NCI-H1105 (cell line): ENCODE data around the gene CDH22.
A peak's percentile ranks its signal among the peaks of the same experiment; 100 is the strongest.

ENCODE experiments used
- DNase-seq: peaks from one replicate; lab custom pipeline; 2025; lab: John Stamatoyannopoulos, UW

Gene CDH22

DNA sequence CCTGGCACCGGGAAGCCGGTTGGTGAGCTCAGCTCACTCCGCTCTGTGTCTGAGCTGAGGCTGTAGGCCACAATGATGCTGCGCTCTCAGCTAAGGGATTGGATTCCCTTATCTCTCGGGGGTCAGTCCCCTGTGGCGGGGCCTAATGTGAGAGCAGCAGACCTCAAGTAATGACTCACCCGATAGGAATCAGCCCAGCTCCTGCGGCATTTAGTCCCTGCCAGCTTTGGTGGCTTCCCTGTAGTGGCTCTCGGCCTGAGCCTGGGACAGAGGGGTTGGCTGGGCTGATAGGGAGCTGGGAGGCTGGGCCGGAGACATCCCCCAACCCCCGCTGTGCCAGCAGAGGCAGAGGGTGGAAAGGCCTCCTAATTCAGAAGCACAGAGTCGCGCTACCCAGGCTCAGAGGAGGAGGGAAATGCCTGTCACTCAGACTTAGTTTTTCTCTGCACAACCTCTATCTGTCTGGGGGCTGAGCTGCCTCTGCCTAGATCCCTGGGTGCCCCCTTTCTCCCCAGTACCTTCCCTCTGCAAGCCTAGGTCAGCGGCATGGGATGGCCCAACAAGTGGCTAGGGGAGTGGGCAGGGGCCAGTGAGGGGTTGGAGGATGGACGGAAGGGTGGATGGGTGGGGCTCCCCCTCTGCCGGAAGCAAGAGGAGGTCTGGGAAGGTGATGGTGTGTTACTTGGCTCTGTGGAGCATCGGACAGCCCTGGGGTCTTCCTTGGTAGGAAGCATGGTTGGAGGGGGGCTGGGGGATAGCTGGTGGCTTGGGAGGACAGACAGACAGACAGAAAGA, 92.2 kb downstream of the CDH22 start:
- no peak for DNase-seq

DNA sequence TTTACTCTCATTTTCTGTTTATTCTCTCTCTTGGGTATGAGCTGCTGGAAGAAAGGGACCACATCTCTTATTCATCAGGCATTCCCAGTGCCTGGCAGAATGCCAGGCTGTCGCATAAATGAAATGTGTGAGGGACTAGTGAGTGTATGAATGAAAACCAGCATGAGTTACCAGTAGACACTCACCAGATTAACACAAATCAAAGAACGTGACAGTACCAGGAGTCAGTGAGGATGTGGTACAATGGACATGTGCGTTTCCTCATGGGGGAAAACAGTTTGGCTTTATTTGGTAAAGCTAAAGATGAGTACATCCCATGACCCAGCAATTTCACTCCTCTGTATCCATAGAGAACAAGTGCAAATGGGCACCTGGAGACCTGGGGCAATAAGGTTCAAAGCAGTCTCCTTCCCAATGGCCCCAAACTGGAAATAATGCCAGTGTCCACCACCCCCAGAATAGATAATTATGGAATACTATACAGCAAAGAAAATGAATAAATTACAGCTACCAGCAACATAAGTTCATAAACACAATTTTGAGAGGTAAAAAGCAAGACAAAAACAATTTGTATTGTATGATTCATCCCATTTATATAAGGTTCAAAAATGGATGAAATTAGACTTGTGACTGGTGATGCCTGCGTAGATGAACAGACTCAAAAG, 93.3 kb downstream of the CDH22 start:
- DNase-seq = peak; percentile 37

DNA sequence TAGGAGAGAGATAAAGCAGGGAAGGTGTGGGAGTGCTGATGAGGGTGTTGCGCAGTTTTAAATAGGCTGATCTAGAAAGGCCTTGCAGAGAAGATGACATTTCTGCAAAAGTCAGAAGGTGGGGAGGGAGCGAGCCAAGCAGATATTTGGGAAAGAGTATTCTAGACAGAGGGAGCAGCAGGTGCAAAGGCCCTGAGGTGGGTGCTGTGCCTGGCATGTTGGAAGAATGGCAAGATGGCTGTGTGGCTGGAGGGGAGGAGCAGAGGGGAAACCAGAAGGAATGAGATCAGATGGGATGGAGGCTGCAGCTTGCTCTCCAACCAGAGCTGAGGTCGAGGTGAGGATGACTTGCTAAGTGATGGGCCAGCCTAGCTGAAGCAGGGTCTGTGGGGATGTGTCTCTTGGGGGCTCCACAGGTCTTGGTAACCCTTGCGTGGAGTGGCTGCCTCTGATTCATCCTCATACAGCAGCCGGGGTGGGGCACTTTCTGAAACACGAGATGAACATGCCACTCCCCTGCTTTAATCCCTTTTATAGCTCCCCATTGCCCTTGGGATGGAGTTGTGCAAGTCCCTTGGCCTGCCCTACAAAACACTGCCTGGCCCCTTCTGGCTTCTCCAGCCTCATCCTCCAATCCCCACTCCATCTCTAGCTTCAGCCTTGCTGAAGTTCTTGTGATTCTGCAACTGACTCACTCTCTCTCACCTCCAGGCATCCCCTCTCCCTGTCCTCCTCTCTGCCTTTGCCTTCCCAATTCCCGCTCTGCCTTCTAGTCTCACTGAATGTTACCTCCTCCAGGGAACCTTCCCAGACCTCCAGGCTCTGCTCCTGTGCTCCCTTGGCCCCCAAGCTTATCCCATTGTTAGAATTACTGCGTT, 94.1 kb downstream of the CDH22 start:
- DNase-seq = no peak

DNA sequence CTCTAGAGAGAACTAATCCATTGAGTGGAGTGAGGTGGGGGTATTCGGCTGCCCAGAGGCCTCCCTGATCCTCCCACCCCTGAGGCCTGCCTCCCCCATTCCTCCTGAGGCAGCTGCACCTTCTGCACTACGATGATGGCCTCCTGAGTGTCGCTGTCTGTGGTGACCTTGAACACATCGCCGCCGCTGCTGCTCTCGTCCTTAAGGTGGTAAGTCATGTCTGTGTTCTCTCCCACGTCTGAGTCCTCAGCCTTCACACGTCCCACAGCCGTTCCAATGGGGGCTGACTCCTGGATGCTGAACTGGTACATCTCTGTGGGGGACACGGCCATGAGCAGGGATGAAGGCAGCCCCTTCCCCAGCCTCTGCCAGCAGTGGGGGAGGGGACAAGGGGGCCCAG, 95.4 kb downstream of the CDH22 start:
- DNase-seq = no peak

DNA sequence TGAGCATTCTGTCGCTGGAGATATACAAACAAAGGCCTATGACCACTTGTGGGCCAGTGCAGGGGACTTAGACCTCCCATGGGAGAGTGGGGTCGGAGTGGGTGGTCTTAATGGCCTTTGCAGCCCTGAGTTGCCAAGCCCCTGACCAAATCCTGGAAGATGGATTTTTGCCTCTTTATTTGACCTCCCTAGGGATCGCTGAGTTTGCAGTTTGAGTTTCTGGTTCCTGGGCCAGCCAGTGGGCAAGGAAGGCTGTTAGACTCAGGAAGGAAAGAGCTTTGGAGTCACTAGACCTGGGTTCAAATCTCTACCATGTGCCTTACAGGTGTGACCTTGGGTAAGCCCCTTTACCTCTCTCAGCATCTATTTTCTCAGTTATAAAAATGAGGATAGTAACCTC, 96.0 kb downstream of the CDH22 start:
- DNase-seq = no peak

DNA sequence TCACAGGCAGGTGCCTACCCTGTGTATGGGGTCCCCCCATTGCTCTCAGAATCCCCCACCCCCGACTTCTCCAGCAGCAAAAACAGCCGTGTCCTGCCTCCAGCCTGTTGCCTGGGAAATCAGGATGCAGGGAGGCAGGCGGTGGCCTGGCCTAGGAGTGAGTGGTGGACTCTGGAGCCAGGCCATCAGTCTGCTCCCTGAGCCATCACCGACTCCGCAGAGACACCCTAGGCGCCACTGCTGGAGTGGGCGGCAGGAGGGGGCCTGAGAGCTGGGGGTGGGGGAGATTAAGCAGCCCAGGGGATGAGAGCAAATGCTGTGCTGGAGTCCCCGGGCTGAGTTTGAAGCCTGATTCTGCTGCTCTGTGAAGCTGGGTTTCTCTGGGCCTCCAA, 97.0 kb downstream of the CDH22 start:
- DNase-seq = no peak

DNA sequence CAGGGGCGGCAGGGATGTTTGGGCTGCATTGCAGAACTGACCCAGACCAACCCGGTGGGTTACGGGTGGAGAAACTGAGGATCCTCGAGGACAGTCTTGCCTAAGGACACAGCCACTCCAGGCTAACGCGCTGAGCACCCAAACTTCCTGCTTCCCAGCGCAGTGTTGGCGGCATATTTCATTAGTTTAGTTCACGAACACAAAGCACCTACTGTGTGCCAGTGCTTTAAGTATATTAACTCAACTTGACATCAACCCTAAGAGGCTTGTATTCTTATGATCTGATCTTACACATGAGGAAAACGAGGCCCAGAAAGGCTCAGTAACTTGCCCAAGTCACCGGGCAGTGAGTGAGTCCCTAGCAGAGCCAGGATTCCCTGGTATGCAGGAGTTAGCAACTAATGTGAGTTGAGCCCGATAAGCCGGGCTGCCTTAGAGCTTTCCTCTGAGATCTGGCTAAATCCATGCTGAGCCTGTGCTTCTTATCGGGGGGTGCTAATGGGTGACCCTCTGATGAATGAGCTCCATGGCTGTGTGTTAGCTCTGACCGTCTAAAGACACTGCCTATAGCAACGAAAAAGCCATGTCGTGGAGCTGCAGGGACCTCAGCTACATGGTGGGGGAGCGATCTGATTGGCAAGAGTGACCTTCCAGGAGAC, 97.5 kb downstream of the CDH22 start:
- no peak for DNase-seq

DNA sequence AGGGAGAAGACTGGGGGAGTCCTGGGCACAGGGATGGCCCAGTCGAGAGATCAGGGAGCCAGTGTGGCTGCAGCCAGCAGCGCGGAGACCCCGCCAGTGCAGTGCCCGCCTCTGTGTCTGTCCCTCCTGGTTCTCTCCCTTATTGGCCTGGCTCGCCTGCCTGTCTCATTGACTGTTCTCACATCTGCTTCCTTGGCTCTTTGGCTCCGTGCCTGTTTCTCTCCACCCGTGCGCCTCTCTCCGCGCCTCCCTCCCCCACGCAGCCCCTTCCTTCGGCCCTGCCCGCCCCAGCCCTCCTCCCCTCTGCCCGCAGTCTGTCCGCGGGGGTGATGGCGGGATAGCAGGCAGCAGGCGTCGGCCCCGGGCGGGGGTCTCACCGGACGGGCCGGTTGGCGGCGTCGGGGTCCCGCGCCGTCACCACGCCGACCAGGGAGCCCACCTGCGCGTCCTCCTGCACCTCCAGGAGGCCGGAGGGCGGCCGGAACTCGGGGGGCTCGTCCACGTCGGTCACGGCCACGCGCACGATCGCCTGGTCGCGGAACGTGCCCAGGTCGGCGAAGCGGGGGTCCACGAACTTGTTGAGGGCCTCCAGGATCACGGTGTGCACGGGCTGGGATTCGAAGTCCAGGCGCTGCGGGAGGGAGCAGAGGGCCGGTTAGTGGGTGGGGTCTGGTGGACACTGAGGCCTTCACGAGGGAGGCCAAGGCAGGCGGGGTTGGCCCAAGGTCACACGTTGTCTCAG, 98.2 kb downstream of the CDH22 start:
- DNase-seq = no peak

DNA sequence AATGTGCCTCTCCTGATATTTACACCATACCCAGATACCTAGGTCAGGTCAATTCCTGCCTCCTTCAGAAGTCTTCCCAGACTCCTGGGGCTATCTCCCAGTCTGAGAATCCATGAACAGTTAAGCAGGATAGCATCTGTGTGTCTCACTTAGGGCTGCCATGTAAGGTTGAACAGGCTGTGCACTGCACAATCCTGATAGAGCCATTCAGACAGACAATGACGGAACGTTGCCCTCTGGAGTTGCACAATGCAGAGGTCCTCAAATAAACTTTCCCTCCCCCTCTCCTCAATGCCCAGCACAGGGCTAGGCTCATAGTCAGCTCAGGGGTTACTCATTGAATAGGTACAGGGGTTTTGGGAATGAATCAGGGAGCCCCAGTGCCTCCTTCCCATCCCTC, 100.5 kb downstream of the CDH22 start:
- DNase-seq = no peak

DNA sequence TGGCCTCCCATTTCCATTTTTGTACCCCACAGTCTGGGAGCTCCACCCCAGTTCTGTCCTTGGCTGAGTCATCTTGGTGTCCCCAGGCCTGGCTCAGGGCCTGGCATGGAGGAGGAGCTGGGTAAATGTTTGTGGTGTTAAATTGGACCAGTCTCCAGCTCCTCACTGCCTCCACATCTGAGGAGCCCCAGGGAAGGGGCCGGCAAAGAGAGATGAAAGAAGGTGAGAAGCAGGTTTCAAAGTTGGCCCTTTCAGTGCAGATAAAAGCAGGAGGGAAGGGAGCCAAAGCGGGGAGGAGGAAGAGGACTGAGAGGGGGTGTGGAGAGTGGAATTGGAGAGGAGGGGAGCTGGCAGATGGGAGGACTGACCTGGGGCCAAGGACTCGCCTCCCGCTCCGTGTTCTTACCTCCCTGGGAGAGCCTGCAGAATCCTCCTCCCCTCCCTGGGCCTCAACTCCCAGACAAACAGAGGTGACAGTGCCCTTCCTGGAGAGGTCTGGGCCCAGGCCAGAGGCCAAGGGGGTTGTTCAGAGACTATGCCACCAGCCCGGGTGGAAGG, 101.2 kb downstream of the CDH22 start:
- DNase-seq = no peak

DNA sequence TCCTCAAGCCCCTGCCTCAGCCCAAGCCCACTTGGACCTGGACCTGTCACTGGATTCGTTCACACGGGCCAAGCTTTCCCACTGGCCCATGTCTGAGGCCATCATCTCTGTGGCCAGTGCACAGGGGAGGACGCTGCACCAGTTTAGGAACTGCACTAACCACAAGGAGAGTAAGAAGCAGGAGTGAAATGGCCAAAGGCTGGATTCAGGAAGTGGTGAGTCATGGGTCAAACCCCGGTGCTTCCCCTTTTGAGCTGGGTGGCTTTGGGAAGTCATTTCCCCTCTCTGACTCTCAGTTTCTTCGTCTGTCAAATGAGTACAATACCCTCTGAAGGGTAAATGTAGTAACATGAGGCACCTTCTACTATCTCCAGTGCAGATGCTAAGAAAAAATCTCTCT, 102.3 kb downstream of the CDH22 start:
- DNase-seq = no peak

DNA sequence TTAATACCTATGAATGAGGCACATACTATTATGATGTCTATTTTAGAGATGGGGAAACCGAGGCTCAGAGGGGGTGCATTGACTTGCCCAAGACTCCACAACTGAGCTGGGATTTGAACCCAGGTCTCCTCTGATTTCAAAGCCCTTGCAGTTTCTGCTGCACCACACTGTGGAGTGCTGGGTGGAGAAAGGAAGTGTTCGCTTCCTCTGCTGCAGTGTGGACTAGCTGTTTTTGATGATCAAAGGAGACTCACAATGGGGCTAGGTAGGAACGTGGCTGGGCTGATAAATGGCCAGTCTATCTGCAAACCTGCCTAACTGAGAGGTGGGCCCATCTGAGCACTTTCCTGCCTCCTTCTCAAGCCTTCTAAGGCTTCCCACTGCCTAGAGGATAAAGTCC, 102.9 kb downstream of the CDH22 start:
- DNase-seq = no peak

DNA sequence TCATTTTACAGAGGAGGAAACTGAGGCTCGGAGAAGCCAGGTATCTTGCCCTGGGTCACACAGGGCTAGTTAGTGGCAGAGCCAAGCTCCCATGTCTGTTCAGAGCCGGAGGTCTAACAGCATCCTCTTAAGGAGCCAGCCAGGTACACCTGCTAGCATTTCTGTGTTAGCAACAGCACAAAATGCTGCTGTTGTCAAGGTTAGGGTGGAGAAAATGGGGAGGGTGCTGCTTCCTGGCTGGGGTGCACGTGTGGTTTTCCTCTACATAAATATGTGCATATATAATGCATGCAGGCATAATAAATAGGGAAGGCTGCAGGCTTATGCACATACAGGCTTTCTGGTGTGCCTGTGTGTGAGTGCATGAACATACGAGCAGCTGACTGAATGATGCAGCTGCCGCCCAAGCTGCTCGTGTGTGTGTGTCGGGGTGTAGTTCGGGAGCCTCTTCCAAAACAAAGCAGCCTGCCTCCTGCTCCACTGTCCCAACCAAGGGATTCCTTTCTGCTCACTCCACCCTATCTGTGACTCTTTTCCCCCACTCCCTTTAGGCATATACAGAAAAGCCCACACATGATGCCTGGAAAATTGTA, 103.6 kb downstream of the CDH22 start:
- DNase-seq = no peak

DNA sequence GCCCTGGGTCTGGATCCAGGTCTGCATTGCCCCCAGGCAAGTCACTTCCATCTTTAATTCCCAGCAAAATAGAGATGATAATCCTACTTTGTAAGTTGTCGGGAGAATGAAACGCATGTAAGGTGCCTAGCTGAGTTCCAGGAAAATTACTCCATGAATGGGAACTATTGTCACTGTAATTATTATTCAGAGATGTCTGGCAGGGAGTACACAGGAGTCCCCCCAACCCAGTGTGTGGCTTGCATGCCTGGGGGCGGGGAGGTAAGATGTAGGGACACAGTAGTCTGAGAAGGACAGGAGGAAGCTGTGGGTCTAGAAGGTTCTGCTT, 104.8 kb downstream of the CDH22 start:
- no peak for DNase-seq

DNA sequence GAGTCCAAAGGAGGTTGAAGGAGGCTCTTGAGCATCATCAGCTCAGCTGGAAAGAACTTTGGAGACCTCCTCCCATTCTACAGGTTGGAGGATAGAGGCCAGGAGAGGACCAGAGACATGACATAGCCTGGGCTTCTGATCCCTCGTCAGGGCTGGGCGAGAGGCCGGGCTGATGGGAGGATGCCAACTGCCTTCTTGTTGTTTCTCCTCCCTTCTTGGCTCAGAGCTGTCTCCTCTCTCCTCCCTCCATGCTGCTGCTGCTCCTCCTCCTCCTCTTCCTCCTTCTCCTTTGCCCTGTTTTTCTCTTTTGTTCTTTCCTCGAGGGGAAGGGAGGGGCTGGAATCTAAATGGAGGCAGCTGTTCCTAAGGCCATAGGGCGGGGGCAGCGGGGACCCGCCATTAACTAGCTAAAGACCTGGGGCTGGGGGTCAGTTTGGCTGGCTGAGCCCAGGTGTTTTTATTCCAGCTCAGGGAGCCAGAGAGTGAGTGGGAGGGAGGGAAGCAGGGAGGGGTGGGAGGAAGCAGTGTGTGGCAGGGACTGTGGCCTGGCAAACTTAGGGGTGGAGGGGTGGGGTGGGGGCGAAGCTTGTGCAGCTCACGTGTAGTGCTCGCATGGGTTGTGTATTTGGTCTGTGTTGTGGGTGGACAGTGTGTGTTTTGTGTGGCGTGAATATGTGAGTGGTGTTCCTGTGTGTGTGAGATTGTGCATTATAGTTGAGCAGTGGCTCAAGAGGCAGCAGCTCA, 105.4 kb downstream of the CDH22 start:
- DNase-seq = peak; percentile 21

DNA sequence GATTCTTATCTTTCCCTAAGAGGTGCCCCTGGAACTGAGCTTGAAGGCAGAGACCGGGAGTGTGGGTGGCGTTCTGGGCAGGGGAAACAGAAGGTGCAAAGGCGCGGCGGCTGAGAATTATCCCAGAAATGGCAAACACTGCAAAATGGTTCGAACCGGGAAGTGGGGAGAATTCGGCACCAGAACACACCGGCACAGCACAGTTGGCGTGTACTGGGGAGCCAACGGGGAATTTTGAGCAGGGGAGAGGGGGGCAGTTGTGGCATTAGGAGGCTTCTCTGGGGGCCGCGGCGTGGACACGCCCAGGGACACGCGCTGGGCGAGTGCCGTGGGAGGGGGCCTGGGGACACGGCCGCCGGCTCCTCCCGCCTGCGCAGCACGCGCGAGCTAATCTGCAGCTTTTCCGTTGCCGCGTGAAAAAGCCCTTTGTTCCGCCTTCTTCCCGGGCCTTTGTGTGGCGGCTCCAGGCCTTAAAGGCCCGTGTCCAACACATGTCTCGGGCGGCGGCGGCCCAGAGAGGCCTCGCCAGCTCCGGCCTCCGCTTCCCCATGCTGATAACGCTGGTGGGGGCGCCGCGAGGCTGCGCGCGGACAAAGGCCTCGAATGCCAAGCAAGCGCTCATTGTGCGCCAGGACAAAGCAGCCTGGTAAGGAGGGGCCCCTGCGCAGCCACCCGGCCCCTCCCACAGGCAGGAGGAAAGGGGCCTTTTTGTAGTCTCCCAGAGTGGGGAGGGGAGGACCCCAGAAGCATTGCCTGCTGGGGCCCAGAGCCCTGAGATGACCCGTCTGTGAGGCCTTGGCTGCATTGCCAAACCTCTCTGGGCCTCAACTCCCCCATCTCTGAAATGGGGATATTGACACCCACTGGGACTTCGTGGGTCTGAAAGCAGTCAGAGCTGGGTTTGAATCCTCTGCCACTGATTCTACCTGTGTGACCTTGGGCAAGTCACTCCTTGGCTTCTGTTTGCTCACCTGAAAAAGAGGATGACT, 107.4 kb downstream of the CDH22 start:
- DNase-seq = no peak

DNA sequence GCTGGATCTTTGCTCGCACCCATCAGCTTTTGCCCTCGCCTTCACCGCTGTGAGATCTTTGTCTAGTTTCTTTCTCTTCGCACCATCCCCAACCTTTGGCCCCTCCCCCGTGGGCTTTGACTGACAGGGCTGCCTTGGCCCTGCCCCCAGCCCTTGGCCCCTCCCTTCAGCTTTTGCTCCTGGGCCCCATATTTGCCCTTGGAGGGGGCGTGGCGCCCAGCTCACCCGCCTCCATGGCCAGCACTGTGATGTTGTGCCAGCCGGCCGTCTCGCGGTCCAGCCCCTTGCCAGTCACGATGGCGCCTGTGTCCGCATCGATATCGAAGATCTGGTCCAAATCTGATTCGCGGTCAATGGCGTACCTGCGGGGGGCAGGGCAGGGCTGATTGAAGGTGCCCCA, 109.1 kb downstream of the CDH22 start:
- no peak for DNase-seq

DNA sequence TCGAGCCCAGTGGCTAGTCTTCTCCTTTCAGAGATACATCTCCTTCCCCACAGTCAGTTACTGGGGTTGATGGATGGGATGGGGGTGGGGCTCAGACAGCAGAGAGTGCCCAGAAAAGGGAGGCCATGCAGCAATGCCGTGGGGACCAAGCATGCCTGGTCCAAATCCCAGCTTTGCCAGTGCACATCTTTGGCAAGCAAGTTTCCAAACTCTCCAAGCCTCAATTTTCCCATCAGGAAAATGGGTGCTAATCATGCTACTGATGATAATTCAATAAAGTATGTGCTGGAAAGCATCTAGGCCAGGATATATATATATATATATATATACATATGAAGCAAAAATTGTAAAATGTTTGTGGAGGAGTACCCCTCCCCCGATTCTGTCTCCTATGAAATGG, 111.3 kb downstream of the CDH22 start:
- DNase-seq = no peak
